DMS153 treated with DMSO at 0.1 percent for 48 hours (cell line): ENCODE data around the gene ARPC1B.

Source experiments
- DNase-seq: peaks from one replicate; lab custom pipeline; 2025; ENCODE audit not compliant: unreplicated experiment; lab: John Stamatoyannopoulos, UW

Gene ARPC1B

GRCh38 chr7:99440195-99440594 lies 65.7 kb downstream of the ARPC1B start:
- no peak for DNase-seq
